Kidney epithelial cell (primary cell): ENCODE results near the gene THSD7B. TPM values are rescaled to one million over a fixed set of nuclear protein-coding genes. Genes with fewer than 3 reads are reported as not detected.
"Not testable (repeated sequence)": the region's sequence is repeated elsewhere in the genome, so short reads cannot be mapped to it uniquely, and the experiment has no call there.

ENCODE experiments used
- DNase-seq: peaks from one replicate; pipeline ENCODE4 v3.0.0-alpha.2; 2010; ENCODE audit warnings: low read depth
- H3K27me3 ChIP-seq: 2 replicates; pipeline ENCODE4 v1.6.0; 2011; ENCODE audit warnings: low read length; ENCODE audit not compliant: control insufficient read depth, insufficient read depth
- H3K36me3 ChIP-seq: 2 replicates; pipeline ENCODE4 v1.5.1; 2011; ENCODE audit warnings: low read length; ENCODE audit not compliant: control insufficient read depth, insufficient read depth
- H3K4me3 ChIP-seq: 2 replicates; pipeline ENCODE4 v1.5.1; 2011; ENCODE audit warnings: low read depth, mild to moderate bottlenecking, control low read depth, low read length
- CTCF ChIP-seq: IDR thresholded peaks from 2 replicates; pipeline ENCODE4 v1.5.1; 2011; ENCODE audit warnings: mild to moderate bottlenecking, moderate library complexity, low read length, control low read depth, inconsistent platforms; ENCODE audit not compliant: insufficient read depth, poor library complexity, severe bottlenecking
- total RNA-seq: library from RNA; depleted of rRNA; stranded (reverse); fragments of >200 nt; gene quantifications from 2 replicates; pipeline ENCODE4 v1.2.3, GENCODE V29; 2015

THSD7B gene
- total RNA-seq, 1 donor from 2014 or later: 0.04 TPM

- no peak for TF ChIP-seq CTCF
- Histone ChIP-seq H3K4me3 (no peak overlapping the region), H3K27me3 (no peaks in the 10 kb centered on the region), H3K36me3 (no peaks in the 10 kb centered on the region)
- DNase-seq: no peak
Observed at GRCh38 chr2:137049518-137049917, 284.2 kb downstream of the THSD7B start.

- Histone ChIP-seq H3K36me3 (no peaks in the 10 kb centered on the region), H3K27me3 (no peaks in the 10 kb centered on the region), H3K4me3 (no peak overlapping the region)
- peak; percentile 38 for TF ChIP-seq CTCF
- DNase-seq: no peak
Observed at GRCh38 chr2:137050949-137051348, 285.6 kb downstream of the THSD7B start.

GRCh38 chr2:137051778-137052398, 286.5 kb downstream of the THSD7B start:
- TF ChIP-seq CTCF: no peak
- H3K36me3 ChIP-seq: no peaks in the 10 kb centered on the region
- no peak for DNase-seq

GRCh38 chr2:137056704-137057103, 291.4 kb downstream of the THSD7B start:
- no peak for DNase-seq
- H3K27me3 ChIP-seq: no peaks in the 10 kb centered on the region
- no peak overlapping the region for H3K4me3 ChIP-seq
- no peaks in the 10 kb centered on the region for H3K36me3 ChIP-seq
- no peak for TF ChIP-seq CTCF

More at GRCh38 chr2:137051778-137052398, 286.5 kb downstream of the THSD7B start:
- H3K27me3 ChIP-seq: no peaks in the 10 kb centered on the region
- no peak overlapping the region for H3K4me3 ChIP-seq

GRCh38 chr2:137076111-137076765, 310.9 kb downstream of the THSD7B start:
- DNase-seq, H3K36me3 ChIP-seq, H3K27me3 ChIP-seq, H3K4me3 ChIP-seq: not testable (repeated sequence)

- H3K36me3 ChIP-seq: no peaks in the 10 kb centered on the region
- H3K27me3 ChIP-seq: no peaks in the 10 kb centered on the region
- no peak for TF ChIP-seq CTCF
- no peak for DNase-seq
- no peak overlapping the region for H3K4me3 ChIP-seq
Observed at GRCh38 chr2:137091704-137092103, 326.4 kb downstream of the THSD7B start.
